ENCODE data around the gene CNTD1.
A peak's percentile ranks its signal among the peaks of the same experiment; 100 is the strongest.

CNTD1 gene

DNA sequence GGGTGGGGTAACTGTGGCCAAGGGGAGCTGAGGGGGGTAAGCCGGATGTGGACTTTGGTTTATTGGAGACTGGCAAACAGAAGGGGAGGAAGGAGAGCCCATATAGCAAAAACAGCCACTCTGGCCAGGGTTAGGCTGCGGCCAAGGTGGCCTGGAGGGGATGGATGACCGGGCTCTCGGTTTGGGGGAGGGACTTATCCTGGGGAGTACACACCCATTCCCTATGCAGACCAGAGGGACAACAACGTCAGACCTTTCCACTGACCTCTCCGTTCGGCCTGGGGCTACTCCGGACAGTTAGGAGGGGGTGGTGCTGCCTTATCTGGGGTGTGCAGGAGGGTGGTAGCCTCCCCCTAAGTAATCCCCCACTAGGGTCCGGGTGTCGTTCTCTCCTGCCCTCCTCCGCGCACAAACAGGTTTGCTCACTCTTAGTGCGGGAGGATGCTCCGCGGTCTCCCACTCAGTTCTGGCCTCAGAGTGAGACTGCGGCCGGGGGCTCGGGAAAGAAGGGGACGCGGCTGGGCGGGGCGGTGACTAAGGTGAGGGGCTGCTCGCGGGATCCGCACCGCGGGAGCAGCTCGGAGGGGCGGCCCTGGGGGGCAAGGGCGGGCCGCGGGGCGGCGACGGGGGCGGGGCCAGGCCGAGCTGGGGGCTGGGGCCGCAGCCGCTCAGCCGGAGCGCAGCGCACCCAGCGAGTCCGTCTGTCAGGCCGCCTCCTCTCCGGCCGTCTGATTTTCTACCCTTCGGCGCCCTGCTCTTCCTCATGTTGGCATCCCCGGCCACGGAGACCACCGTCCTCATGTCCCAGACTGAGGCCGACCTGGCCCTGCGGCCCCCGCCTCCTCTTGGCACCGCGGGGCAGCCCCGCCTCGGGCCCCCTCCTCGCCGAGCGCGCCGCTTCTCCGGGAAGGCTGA lies 18.5 kb upstream of the CNTD1 start, which contains the start of gene WNK4:
Gene WNK4, plus strand, starts transcription at position 675 of the 915 bp plus-strand sequence. Its CDS starts 89 bp downstream, at position 764.
- peak within 1 kb of the TSS; percentile 61 to 75 for H3K4me3 ChIP-seq (ENCODE audit: insufficient read depth in 1 of 2, low read depth in 1 of 2, low read length in 2 of 2)
- H3K4ac ChIP-seq (ENCODE audit: low read depth in 1 of 2, low read length in 2 of 2): peak within 1 kb of the TSS in 1 of 2 experiments; percentile 20

DNA sequence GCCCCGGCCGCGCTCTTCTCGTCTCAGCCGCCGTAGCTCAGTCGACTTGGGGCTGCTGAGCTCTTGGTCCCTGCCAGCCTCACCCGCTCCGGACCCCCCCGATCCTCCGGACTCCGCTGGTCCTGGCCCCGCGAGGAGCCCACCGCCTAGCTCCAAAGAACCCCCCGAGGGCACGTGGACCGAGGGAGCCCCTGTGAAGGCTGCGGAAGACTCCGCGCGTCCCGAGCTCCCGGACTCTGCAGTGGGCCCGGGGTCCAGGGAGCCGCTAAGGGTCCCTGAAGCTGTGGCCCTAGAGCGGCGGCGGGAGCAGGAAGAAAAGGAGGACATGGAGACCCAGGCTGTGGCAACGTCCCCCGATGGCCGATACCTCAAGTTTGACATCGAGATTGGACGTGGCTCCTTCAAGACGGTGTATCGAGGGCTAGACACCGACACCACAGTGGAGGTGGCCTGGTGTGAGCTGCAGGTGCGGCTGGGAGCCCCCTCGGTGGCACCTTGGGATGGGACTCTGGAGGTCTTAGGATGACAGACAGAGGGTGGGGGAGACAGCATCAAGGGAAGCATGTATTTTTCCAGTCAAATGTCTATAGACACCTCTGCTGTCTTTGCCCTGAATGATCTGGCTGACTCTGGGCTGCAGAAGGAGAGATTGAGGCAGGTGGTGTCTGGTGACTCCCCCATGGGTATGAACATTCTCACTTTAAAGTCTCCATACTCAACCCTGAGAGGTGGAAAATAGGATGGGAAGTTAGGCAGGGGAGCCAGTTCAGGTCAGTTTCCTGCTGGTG lies 17.6 kb upstream of the CNTD1 start:
- H3K9ac ChIP-seq (ENCODE audit: low read length): peak overlapping the region; percentile 59
- H3K18ac ChIP-seq (ENCODE audit: low read depth in 1 of 2, low read length in 2 of 2): no peak overlapping the region
- H2BK5ac ChIP-seq (ENCODE audit: low read depth, low read length, poor library complexity, severe bottlenecking): no peak overlapping the region
- no peaks in the 10 kb centered on the region for H3K9me3 ChIP-seq (ENCODE audit: control insufficient read depth, low read length)
- H2AK5ac ChIP-seq (ENCODE audit: low read length, severe bottlenecking): no peak overlapping the region
- H2BK120ac ChIP-seq (ENCODE audit: low read depth, low read length): peak overlapping the region; percentile 50
- H3K27ac ChIP-seq (ENCODE audit: low read length, poor library complexity, severe bottlenecking): no peak overlapping the region
- no peak overlapping the region for H2AFZ ChIP-seq (ENCODE audit: low read depth, low read length)
- H3K36me3 ChIP-seq (ENCODE audit: control insufficient read depth in 1 of 2, insufficient read depth in 2 of 2, low read depth in 1 of 2, low read length in 2 of 2): peaks cover 35 to 38% of the 10 kb centered on the region in 2 experiments
- no peak overlapping the region for H4K8ac ChIP-seq (ENCODE audit: low read length)
- H3K4me3 ChIP-seq (ENCODE audit: insufficient read depth in 1 of 2, low read depth in 1 of 2, low read length in 2 of 2): peak overlapping the region; percentile 61 to 75
- 13% methylated on average over 39 of the region's 39 CpGs for WGBS
- peak; percentile 30 for DNase-seq
- peak overlapping the region; percentile 85 for H3K4me2 ChIP-seq (ENCODE audit: low read length, poor library complexity, severe bottlenecking)
- H3K79me1 ChIP-seq (replicated peaks; ENCODE audit: low read length, poor library complexity, severe bottlenecking): peaks cover 30% of the 10 kb centered on the region
- peaks cover 0 to 53% of the 10 kb centered on the region in 2 experiments for H3K27me3 ChIP-seq (ENCODE audit: control insufficient read depth in 1 of 2, insufficient read depth in 1 of 2, low read length in 2 of 2)
- peak overlapping the region; percentile 19 for H2BK15ac ChIP-seq (ENCODE audit: low read depth, poor library complexity, severe bottlenecking)
- no peak overlapping the region for H4K91ac ChIP-seq (ENCODE audit: low read length)
- H3K14ac ChIP-seq (ENCODE audit: low read length in 2 of 2): peak overlapping the region in 1 of 2 experiments; percentile 9
- H3K4ac ChIP-seq (ENCODE audit: low read depth in 1 of 2, low read length in 2 of 2): peak overlapping the region in 1 of 2 experiments; percentile 20
- peaks cover 38% of the 10 kb centered on the region for H3K4me1 ChIP-seq (ENCODE audit: control insufficient read depth, insufficient read depth, low read depth, low read length)
- H3K23ac ChIP-seq (ENCODE audit: low read length in 2 of 2): no peak overlapping the region
- H2BK12ac ChIP-seq (ENCODE audit: low read length in 2 of 2): no peak overlapping the region

More for the DNA sequence above, 18.5 kb upstream of the CNTD1 start, which contains the start of gene WNK4:
- Histone ChIP-seq H3K27ac (ENCODE audit: low read length, poor library complexity, severe bottlenecking) (peak within 1 kb of the TSS; percentile 1), H4K91ac (ENCODE audit: low read length) (peak within 1 kb of the TSS; percentile 43), H3K4me1 (ENCODE audit: control insufficient read depth, insufficient read depth, low read depth, low read length) (peaks cover 43% of the 10 kb centered on the region), H3K9me3 (ENCODE audit: control insufficient read depth, low read length) (no peaks in the 10 kb centered on the region), H2AFZ (ENCODE audit: low read depth, low read length) (peak within 1 kb of the TSS; percentile 40), H3K23ac (ENCODE audit: low read length in 2 of 2) (peak within 1 kb of the TSS in 1 of 2 experiments; percentile 28), H3K79me1 (replicated peaks; ENCODE audit: low read length, poor library complexity, severe bottlenecking) (peaks cover 27% of the 10 kb centered on the region), H2AK5ac (ENCODE audit: low read length, severe bottlenecking) (no peak within 1 kb of the TSS), H3K4me2 (ENCODE audit: low read length, poor library complexity, severe bottlenecking) (peak within 1 kb of the TSS; percentile 85), H3K14ac (ENCODE audit: low read length in 2 of 2) (peak within 1 kb of the TSS in 1 of 2 experiments; percentile 9), H4K8ac (ENCODE audit: low read length) (peak within 1 kb of the TSS; percentile 12), H3K27me3 (ENCODE audit: control insufficient read depth in 1 of 2, insufficient read depth in 1 of 2, low read length in 2 of 2) (peaks cover 0 to 45% of the 10 kb centered on the region in 2 experiments), H2BK120ac (ENCODE audit: low read depth, low read length) (peak within 1 kb of the TSS; percentile 50), H2BK5ac (ENCODE audit: low read depth, low read length, poor library complexity, severe bottlenecking) (no peak within 1 kb of the TSS), H2BK12ac (ENCODE audit: low read length in 2 of 2) (peak within 1 kb of the TSS in 1 of 2 experiments; percentile 21), H3K36me3 (ENCODE audit: control insufficient read depth in 1 of 2, insufficient read depth in 2 of 2, low read depth in 1 of 2, low read length in 2 of 2) (peaks cover 34 to 44% of the 10 kb centered on the region in 2 experiments), H2BK15ac (ENCODE audit: low read depth, poor library complexity, severe bottlenecking) (peak within 1 kb of the TSS; percentile 19), H3K18ac (ENCODE audit: low read depth in 1 of 2, low read length in 2 of 2) (peak within 1 kb of the TSS in 1 of 2 experiments; percentile 30), H3K9ac (ENCODE audit: low read length) (peak within 1 kb of the TSS; percentile 61)
- 3% methylated on average over 43 of the region's 65 CpGs for WGBS
- DNase-seq: peak; percentile 31

DNA sequence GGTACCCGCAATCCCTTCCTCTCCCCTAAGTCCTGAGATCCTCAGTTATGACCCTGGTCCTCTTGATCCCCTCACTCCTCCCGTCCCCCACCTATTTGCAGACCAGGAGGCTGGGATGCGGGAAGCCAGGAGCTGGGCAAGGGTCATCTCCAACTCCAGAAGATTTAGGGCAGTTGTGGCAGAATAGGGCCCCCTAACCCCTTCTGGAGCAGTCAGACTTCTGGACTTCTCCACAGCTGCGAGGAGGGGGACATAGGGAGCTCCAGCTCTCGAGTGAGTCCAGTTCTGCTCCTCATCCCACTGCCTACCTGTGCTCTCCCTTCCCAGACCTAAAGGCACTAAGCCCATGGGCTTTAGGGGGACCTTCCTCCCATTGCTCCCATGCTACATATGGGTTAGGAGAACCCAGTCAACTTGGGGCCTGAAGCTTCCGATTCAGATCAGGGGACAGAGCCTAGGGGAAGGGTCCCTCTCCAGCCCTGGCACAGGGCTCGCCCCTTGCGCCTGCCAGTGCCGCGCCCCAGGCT lies 17.0 kb upstream of the CNTD1 start:
- Histone ChIP-seq H3K79me1 (replicated peaks; ENCODE audit: low read length, poor library complexity, severe bottlenecking) (peaks cover 30% of the 10 kb centered on the region), H4K8ac (ENCODE audit: low read length) (no peak overlapping the region), H3K27ac (ENCODE audit: low read length, poor library complexity, severe bottlenecking) (no peak overlapping the region), H4K91ac (ENCODE audit: low read length) (no peak overlapping the region), H3K4ac (ENCODE audit: low read depth in 1 of 2, low read length in 2 of 2) (no peak overlapping the region), H3K4me2 (ENCODE audit: low read length, poor library complexity, severe bottlenecking) (no peak overlapping the region), H3K9me3 (ENCODE audit: control insufficient read depth, low read length) (no peaks in the 10 kb centered on the region), H3K36me3 (ENCODE audit: control insufficient read depth in 1 of 2, insufficient read depth in 2 of 2, low read depth in 1 of 2, low read length in 2 of 2) (peaks cover 29 to 38% of the 10 kb centered on the region in 2 experiments), H2AFZ (ENCODE audit: low read depth, low read length) (no peak overlapping the region), H3K23ac (ENCODE audit: low read length in 2 of 2) (no peak overlapping the region), H3K18ac (ENCODE audit: low read depth in 1 of 2, low read length in 2 of 2) (no peak overlapping the region), H2BK5ac (ENCODE audit: low read depth, low read length, poor library complexity, severe bottlenecking) (no peak overlapping the region), H3K14ac (ENCODE audit: low read length in 2 of 2) (no peak overlapping the region), H3K4me3 (ENCODE audit: insufficient read depth in 1 of 2, low read depth in 1 of 2, low read length in 2 of 2) (peak overlapping the region in 1 of 2 experiments; percentile 75), H2BK15ac (ENCODE audit: low read depth, poor library complexity, severe bottlenecking) (no peak overlapping the region), H3K9ac (ENCODE audit: low read length) (no peak overlapping the region), H3K27me3 (ENCODE audit: control insufficient read depth in 1 of 2, insufficient read depth in 1 of 2, low read length in 2 of 2) (peaks cover 0 to 59% of the 10 kb centered on the region in 2 experiments), H2AK5ac (ENCODE audit: low read length, severe bottlenecking) (no peak overlapping the region), H2BK12ac (ENCODE audit: low read length in 2 of 2) (no peak overlapping the region), H3K4me1 (ENCODE audit: control insufficient read depth, insufficient read depth, low read depth, low read length) (peaks cover 38% of the 10 kb centered on the region), H2BK120ac (ENCODE audit: low read depth, low read length) (no peak overlapping the region)
- DNase-seq: no peak
- WGBS: 94% methylated on average over 5 of the region's 10 CpGs

Data from mesenchymal stem cell (in vitro differentiated cells and primary cell).